ENCODE results near the gene SLC30A4.
A peak's percentile ranks its signal among the peaks of the same experiment; 100 is the strongest.
"Not testable (repeated sequence)": the region's sequence is repeated elsewhere in the genome, so short reads cannot be mapped to it uniquely, and the experiment has no call there.

Gene SLC30A4

GRCh38 chr15:45543051-45543450 is 20.5 kb upstream of the SLC30A4 start:
- H3K36me3 ChIP-seq (ENCODE audit: control insufficient read depth in 5 of 5, insufficient read depth in 5 of 5, low read length in 5 of 5), result no peaks in the 10 kb centered on the region
- H3K4me3 ChIP-seq (ENCODE audit: low read depth in 1 of 5, low read length in 5 of 5), result no peak overlapping the region
- no peaks in the 10 kb centered on the region for H3K9me3 ChIP-seq (ENCODE audit: control insufficient read depth in 5 of 5, low read length in 5 of 5)
- H3K9ac ChIP-seq (ENCODE audit: low read length in 5 of 5), result no peak overlapping the region
- peaks cover 0 to 2% (median 0%) of the 10 kb centered on the region in 5 donors for H3K27me3 ChIP-seq (ENCODE audit: control insufficient read depth in 5 of 5, insufficient read depth in 4 of 5, low read length in 5 of 5)
- H3K27ac ChIP-seq (ENCODE audit: low read depth, low read length), result no peak overlapping the region
- no peaks in the 10 kb centered on the region for H3K4me1 ChIP-seq (ENCODE audit: control insufficient read depth in 5 of 5, insufficient read depth in 5 of 5, low read length in 5 of 5)

- Histone ChIP-seq H3K36me3 (ENCODE audit: control insufficient read depth in 5 of 5, insufficient read depth in 5 of 5, low read length in 5 of 5) (no peaks in the 10 kb centered on the region), H3K9me3 (ENCODE audit: control insufficient read depth in 5 of 5, low read length in 5 of 5) (no peaks in the 10 kb centered on the region), H3K27ac (ENCODE audit: low read depth, low read length) (no peak overlapping the region), H3K4me1 (ENCODE audit: control insufficient read depth in 5 of 5, insufficient read depth in 5 of 5, low read length in 5 of 5) (no peaks in the 10 kb centered on the region), H3K4me3 (ENCODE audit: low read depth in 1 of 5, low read length in 5 of 5) (no peak overlapping the region), H3K27me3 (ENCODE audit: control insufficient read depth in 5 of 5, insufficient read depth in 4 of 5, low read length in 5 of 5) (no peaks in the 10 kb centered on the region), H3K9ac (ENCODE audit: low read length in 5 of 5) (no peak overlapping the region)
These were observed 18.0 kb upstream of the SLC30A4 start for GRCh38 chr15:45540531-45540930.

DNA sequence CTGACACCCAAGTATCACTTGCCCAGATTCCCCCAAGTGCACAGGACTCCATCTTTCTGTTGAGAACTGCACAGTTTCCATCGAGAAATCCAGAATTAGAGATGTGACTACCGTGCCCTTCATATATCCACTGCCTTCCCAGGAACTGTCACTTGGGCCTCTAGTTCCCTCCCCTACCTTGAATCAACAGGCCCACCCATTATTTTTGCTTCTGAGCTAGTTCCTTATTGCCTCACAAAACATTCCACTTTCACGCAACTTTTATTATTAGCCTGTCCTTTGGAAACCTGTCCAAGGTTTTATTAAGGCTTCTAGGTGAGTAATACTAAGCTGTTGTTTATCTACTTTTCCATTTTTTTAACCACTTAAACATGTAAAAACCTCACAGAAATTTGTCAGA is 17.1 kb upstream of the SLC30A4 start:
- no peaks in the 10 kb centered on the region for H3K27me3 ChIP-seq (ENCODE audit: control insufficient read depth in 5 of 5, insufficient read depth in 4 of 5, low read length in 5 of 5)
- no peak overlapping the region for H3K27ac ChIP-seq (ENCODE audit: low read depth, low read length)
- H3K9me3 ChIP-seq (ENCODE audit: control insufficient read depth in 5 of 5, low read length in 5 of 5), result no peaks in the 10 kb centered on the region
- no peaks in the 10 kb centered on the region for H3K36me3 ChIP-seq (ENCODE audit: control insufficient read depth in 5 of 5, insufficient read depth in 5 of 5, low read length in 5 of 5)
- H3K4me1 ChIP-seq (ENCODE audit: control insufficient read depth in 5 of 5, insufficient read depth in 5 of 5, low read length in 5 of 5), result no peaks in the 10 kb centered on the region
- no peak overlapping the region for H3K4me3 ChIP-seq (ENCODE audit: low read depth in 1 of 5, low read length in 5 of 5)
- no peak overlapping the region for H3K9ac ChIP-seq (ENCODE audit: low read length in 5 of 5)

DNA sequence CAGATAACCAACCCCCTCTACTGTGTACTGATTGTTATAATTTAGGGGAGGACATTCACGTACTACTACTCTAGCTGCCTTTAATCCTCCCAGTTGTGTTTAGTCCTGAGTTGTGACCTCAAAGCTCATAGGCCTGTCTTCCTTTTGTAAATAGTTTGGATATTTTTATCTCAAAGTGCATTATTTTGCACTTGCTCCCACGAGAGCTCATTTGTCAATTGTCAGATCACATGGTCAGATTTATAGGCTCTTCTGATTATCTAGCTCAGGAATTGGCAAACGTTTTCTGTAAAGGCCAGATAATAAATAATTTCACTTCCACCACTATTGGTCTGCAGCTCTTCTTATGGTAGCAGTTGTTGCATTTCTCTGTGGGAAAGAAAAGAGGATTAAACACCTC is 14.4 kb upstream of the SLC30A4 start:
- H3K27ac ChIP-seq (ENCODE audit: low read depth, low read length), result no peak overlapping the region
- H3K36me3 ChIP-seq (ENCODE audit: control insufficient read depth in 5 of 5, insufficient read depth in 5 of 5, low read length in 5 of 5), result no peaks in the 10 kb centered on the region
- H3K9ac ChIP-seq (ENCODE audit: low read length in 5 of 5), result no peak overlapping the region
- no peaks in the 10 kb centered on the region for H3K27me3 ChIP-seq (ENCODE audit: control insufficient read depth in 5 of 5, insufficient read depth in 4 of 5, low read length in 5 of 5)
- no peak overlapping the region for H3K4me3 ChIP-seq (ENCODE audit: low read depth in 1 of 5, low read length in 5 of 5)
- H3K9me3 ChIP-seq (ENCODE audit: control insufficient read depth in 5 of 5, low read length in 5 of 5), result no peaks in the 10 kb centered on the region
- H3K4me1 ChIP-seq (ENCODE audit: control insufficient read depth in 5 of 5, insufficient read depth in 5 of 5, low read length in 5 of 5), result no peaks in the 10 kb centered on the region

DNA sequence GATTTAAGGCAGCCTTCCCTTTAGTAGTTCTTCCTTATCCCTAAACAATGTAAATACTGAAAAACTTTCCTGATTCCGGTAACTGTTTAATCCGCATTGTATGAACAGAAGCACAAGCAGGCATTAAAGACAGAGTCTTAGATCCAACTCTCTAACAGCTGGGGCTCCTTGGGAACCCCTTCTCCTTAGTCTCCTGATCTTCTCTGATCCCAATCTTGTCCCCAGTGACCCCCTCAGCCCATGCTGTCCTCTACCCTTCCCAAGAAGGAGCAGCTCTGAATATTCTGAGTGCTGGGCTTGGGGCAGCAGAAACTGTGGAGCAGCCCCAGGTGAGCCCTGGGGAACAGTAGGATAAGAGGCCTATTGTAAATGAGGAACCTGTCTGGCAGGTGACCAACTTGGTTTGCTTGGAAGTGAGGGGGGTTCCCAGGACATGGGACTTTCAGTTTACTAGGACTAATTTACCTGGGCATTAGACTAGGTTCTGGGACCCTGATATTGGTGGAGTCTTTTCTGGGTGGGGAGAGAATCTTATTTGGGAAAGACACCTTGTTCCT is 13.0 kb upstream of the SLC30A4 start:
- H3K4me3 ChIP-seq (ENCODE audit: low read depth in 1 of 5, low read length in 5 of 5), result no peak overlapping the region
- no peaks in the 10 kb centered on the region for H3K27me3 ChIP-seq (ENCODE audit: control insufficient read depth in 5 of 5, insufficient read depth in 4 of 5, low read length in 5 of 5)
- H3K9me3 ChIP-seq (ENCODE audit: control insufficient read depth in 5 of 5, low read length in 5 of 5), result no peaks in the 10 kb centered on the region
- H3K36me3 ChIP-seq (ENCODE audit: control insufficient read depth in 5 of 5, insufficient read depth in 5 of 5, low read length in 5 of 5), result no peaks in the 10 kb centered on the region
- no peak overlapping the region for H3K9ac ChIP-seq (ENCODE audit: low read length in 5 of 5)
- H3K27ac ChIP-seq (ENCODE audit: low read depth, low read length), result no peak overlapping the region
- H3K4me1 ChIP-seq (ENCODE audit: control insufficient read depth in 5 of 5, insufficient read depth in 5 of 5, low read length in 5 of 5), result no peaks in the 10 kb centered on the region

- Histone ChIP-seq H3K9ac (ENCODE audit: low read length in 5 of 5) (no peak overlapping the region), H3K36me3 (ENCODE audit: control insufficient read depth in 5 of 5, insufficient read depth in 5 of 5, low read length in 5 of 5) (no peaks in the 10 kb centered on the region), H3K27me3 (ENCODE audit: control insufficient read depth in 5 of 5, insufficient read depth in 4 of 5, low read length in 5 of 5) (no peaks in the 10 kb centered on the region), H3K9me3 (ENCODE audit: control insufficient read depth in 5 of 5, low read length in 5 of 5) (no peaks in the 10 kb centered on the region), H3K27ac (ENCODE audit: low read depth, low read length) (no peak overlapping the region), H3K4me1 (ENCODE audit: control insufficient read depth in 5 of 5, insufficient read depth in 5 of 5, low read length in 5 of 5) (no peaks in the 10 kb centered on the region), H3K4me3 (ENCODE audit: low read depth in 1 of 5, low read length in 5 of 5) (no peak overlapping the region)
These were observed 12.3 kb upstream of the SLC30A4 start for GRCh38 chr15:45534821-45535220.

GRCh38 chr15:45532892-45533291 is 10.3 kb upstream of the SLC30A4 start:
- H3K4me3 ChIP-seq (ENCODE audit: low read depth in 1 of 5, low read length in 5 of 5); H3K9ac ChIP-seq (ENCODE audit: low read length in 5 of 5); H3K27ac ChIP-seq (ENCODE audit: low read depth, low read length); H3K9me3 ChIP-seq (ENCODE audit: control insufficient read depth in 5 of 5, low read length in 5 of 5); H3K36me3 ChIP-seq (ENCODE audit: control insufficient read depth in 5 of 5, insufficient read depth in 5 of 5, low read length in 5 of 5); H3K4me1 ChIP-seq (ENCODE audit: control insufficient read depth in 5 of 5, insufficient read depth in 5 of 5, low read length in 5 of 5); H3K27me3 ChIP-seq (ENCODE audit: control insufficient read depth in 5 of 5, insufficient read depth in 4 of 5, low read length in 5 of 5): not testable (repeated sequence)

DNA sequence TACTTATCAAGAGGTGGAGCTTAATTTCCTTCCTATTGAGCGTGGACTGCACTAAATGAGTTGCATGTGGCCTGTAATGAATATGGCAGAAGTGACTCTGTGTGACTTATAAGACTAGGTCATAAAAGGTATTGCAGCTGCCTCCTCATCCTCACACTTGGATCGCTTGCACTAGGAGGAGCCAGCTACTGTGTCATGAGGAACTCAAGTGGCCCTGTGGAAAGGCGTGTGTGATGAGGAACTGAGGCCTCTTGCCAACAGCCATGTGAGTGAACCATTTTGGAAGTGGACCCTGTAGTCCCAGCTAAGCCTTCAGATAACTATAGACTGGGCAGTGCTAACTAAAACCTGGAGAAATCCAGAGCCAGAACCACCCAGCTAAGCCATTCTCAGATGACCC is 7.1 kb upstream of the SLC30A4 start:
- Histone ChIP-seq H3K27me3 (ENCODE audit: control insufficient read depth in 5 of 5, insufficient read depth in 4 of 5, low read length in 5 of 5) (no peaks in the 10 kb centered on the region), H3K9me3 (ENCODE audit: control insufficient read depth in 5 of 5, low read length in 5 of 5) (no peaks in the 10 kb centered on the region), H3K9ac (ENCODE audit: low read length in 5 of 5) (no peak overlapping the region), H3K27ac (ENCODE audit: low read depth, low read length) (no peak overlapping the region), H3K36me3 (ENCODE audit: control insufficient read depth in 5 of 5, insufficient read depth in 5 of 5, low read length in 5 of 5) (no peaks in the 10 kb centered on the region), H3K4me1 (ENCODE audit: control insufficient read depth in 5 of 5, insufficient read depth in 5 of 5, low read length in 5 of 5) (no peaks in the 10 kb centered on the region), H3K4me3 (ENCODE audit: low read depth in 1 of 5, low read length in 5 of 5) (no peak overlapping the region)

- no peaks in the 10 kb centered on the region for H3K36me3 ChIP-seq (ENCODE audit: control insufficient read depth in 5 of 5, insufficient read depth in 5 of 5, low read length in 5 of 5)
- H3K4me3 ChIP-seq (ENCODE audit: low read depth in 1 of 5, low read length in 5 of 5), result no peak overlapping the region
- H3K4me1 ChIP-seq (ENCODE audit: control insufficient read depth in 5 of 5, insufficient read depth in 5 of 5, low read length in 5 of 5), result peaks cover 0 to 8% (median 5%) of the 10 kb centered on the region in 5 donors
- no peaks in the 10 kb centered on the region for H3K9me3 ChIP-seq (ENCODE audit: control insufficient read depth in 5 of 5, low read length in 5 of 5)
- H3K9ac ChIP-seq (ENCODE audit: low read length in 5 of 5), result no peak overlapping the region
- no peak overlapping the region for H3K27ac ChIP-seq (ENCODE audit: low read depth, low read length)
- no peaks in the 10 kb centered on the region for H3K27me3 ChIP-seq (ENCODE audit: control insufficient read depth in 5 of 5, insufficient read depth in 4 of 5, low read length in 5 of 5)
These were observed 4.5 kb upstream of the SLC30A4 start for GRCh38 chr15:45527086-45527485.

GRCh38 chr15:45523166-45523460 is 558 bp upstream of the SLC30A4 start:
- Histone ChIP-seq H3K27me3 (ENCODE audit: control insufficient read depth in 5 of 5, insufficient read depth in 4 of 5, low read length in 5 of 5) (no peaks in the 10 kb centered on the region), H3K4me3 (ENCODE audit: low read depth in 1 of 5, low read length in 5 of 5) (peak overlapping the region; percentile 67 to 97 (median 88)), H3K9me3 (ENCODE audit: control insufficient read depth in 5 of 5, low read length in 5 of 5) (no peaks in the 10 kb centered on the region), H3K36me3 (ENCODE audit: control insufficient read depth in 5 of 5, insufficient read depth in 5 of 5, low read length in 5 of 5) (no peaks in the 10 kb centered on the region), H3K9ac (ENCODE audit: low read length in 5 of 5) (peak overlapping the region in 4 of 5 donors; percentile 48 to 88 (median 73)), H3K4me1 (ENCODE audit: control insufficient read depth in 5 of 5, insufficient read depth in 5 of 5, low read length in 5 of 5) (peaks cover 1 to 28% (median 22%) of the 10 kb centered on the region in 5 donors), H3K27ac (ENCODE audit: low read depth, low read length) (peak overlapping the region; percentile 56)

Data from subcutaneous abdominal adipose tissue (tissue), 5 donors.